CD4-positive, alpha-beta T cell (primary cell): ENCODE data around the gene PBX1. TPM values are rescaled to one million over a fixed set of nuclear protein-coding genes. Genes with fewer than 3 reads are reported as not detected.

Experiments
- ATAC-seq: fragments of 200-7000 bp; cut with Tn5 transposase; one replicate; pipeline ENCODE4 v1.10.0; 2022; ENCODE audit warnings: mild to moderate bottlenecking; ENCODE audit not compliant: poor library complexity
- CTCF ChIA-PET: fragments of 350-600 bp; sonication (Branson Sonifier 250); formaldehyde crosslinking; loops from one replicate; lab custom pipeline; 2021; ENCODE audit warnings: antibody characterized with exemption, inconsistent platforms; lab: Charles Lee
- POLR2A ChIA-PET: fragments of 350-600 bp; sonication (Branson Sonifier 250); formaldehyde crosslinking; loops from one replicate; lab custom pipeline; 2021; ENCODE audit warnings: antibody characterized with exemption, inconsistent platforms; lab: Charles Lee
- DNase-seq, 14 experiments: peaks; one replicate each; pipeline ENCODE4 v3.0.0-alpha.2; 2013 to 2020; ENCODE audit warnings: mixed read lengths in 2 of 14
- H3K27ac ChIP-seq, 2 donors: one replicate each; pipeline versions ENCODE4 v1.5.1 to v1.7.0; 2013; ENCODE audit warnings: low read length in 2 of 2, low read depth in 1 of 2, mild to moderate bottlenecking in 1 of 2
- H3K27me3 ChIP-seq, 2 experiments: 1 replicate in 1 of 2; 2 replicates in 1 of 2; pipeline versions ENCODE4 v1.6.1 to v1.7.0; 2013; ENCODE audit warnings: low read length in 2 of 2, control low read depth in 1 of 2, mild to moderate bottlenecking in 1 of 2, moderate library complexity in 1 of 2; ENCODE audit not compliant: insufficient read depth in 2 of 2, control insufficient read depth in 1 of 2
- H3K36me3 ChIP-seq: one replicate; pipeline ENCODE4 v1.6.1; 2013; ENCODE audit warnings: low read length, control low read depth; ENCODE audit not compliant: insufficient read depth
- H3K4me1 ChIP-seq: one replicate; pipeline ENCODE4 v1.6.1; 2013; ENCODE audit warnings: low read length, control low read depth; ENCODE audit not compliant: insufficient read depth
- H3K4me3 ChIP-seq: one replicate; pipeline ENCODE4 v1.5.1; 2013; ENCODE audit warnings: mild to moderate bottlenecking, low read length, moderate library complexity
- H3K9me3 ChIP-seq, 2 experiments: 1 replicate in 1 of 2; 2 replicates in 1 of 2; pipeline versions ENCODE4 v1.6.1 to v1.7.0; 2013; ENCODE audit warnings: low read length in 2 of 2, mild to moderate bottlenecking in 2 of 2, control low read depth in 1 of 2, moderate library complexity in 1 of 2; ENCODE audit not compliant: control insufficient read depth in 1 of 2, insufficient read depth in 1 of 2
- H3K27ac Mint-ChIP-seq: one replicate; pipeline ENCODE4 v1.8.0; 2020; ENCODE audit warnings: mixed read lengths
- H3K27me3 Mint-ChIP-seq: one replicate; pipeline ENCODE4 v1.8.0; 2021; ENCODE audit warnings: mixed read lengths
- H3K36me3 Mint-ChIP-seq: one replicate; pipeline ENCODE4 v1.8.0; 2021; ENCODE audit warnings: low read depth, mixed read lengths
- H3K4me1 Mint-ChIP-seq: one replicate; pipeline ENCODE4 v1.8.0; 2021; ENCODE audit warnings: low read depth, mixed read lengths
- H3K4me3 Mint-ChIP-seq: one replicate; pipeline ENCODE4 v1.8.0; 2020; ENCODE audit warnings: mild to moderate bottlenecking, mixed read lengths
- H3K9me3 Mint-ChIP-seq: one replicate; pipeline ENCODE4 v1.8.0; 2020; ENCODE audit warnings: mixed read lengths
- CTCF ChIP-seq: fragments of 200-600 bp; IDR thresholded peaks from one replicate; pipeline ENCODE4 v1.8.0; 2022; ENCODE audit warnings: antibody characterized with exemption, mild to moderate bottlenecking
- intact Hi-C, 2 experiments: fragments of 100-400 bp; cut with DNase I in 1 of 2; cut with micrococcal nuclease in 1 of 2; formaldehyde crosslinking; loops; one replicate each; pipeline versions ENCODE4 v1.15.1 to v1.9.0; 2023 to 2025; cut with DNase I, micrococcal nuclease
- total RNA-seq, 174 experiments: library from RNA in 2 of 174; stranded (reverse) in 2 of 174; gene quantifications; one replicate each; pipeline ENCODE4 v1.2.3 and lab custom pipeline; 2021 to 2026

The PBX1 gene
- total RNA-seq, 2 experiments from 2014 or later = 0.64 to 0.96 TPM

- H3K9me3 Mint-ChIP-seq = peaks cover 2% of the 10 kb centered on the region
- POLR2A ChIA-PET = no interaction called here
- no peak for TF ChIP-seq CTCF
- no peak for ATAC-seq
- Histone ChIP-seq H3K4me1 (no peaks in the 10 kb centered on the region), H3K36me3 (no peaks in the 10 kb centered on the region), H3K9me3 (no peaks in the 10 kb centered on the region), H3K27ac (no peak overlapping the region), H3K27me3 (no peaks in the 10 kb centered on the region), H3K4me3 (no peak overlapping the region)
- no peaks in the 10 kb centered on the region for H3K36me3 Mint-ChIP-seq
- no peaks in the 10 kb centered on the region for H3K4me1 Mint-ChIP-seq
- H3K27ac Mint-ChIP-seq = no peak overlapping the region
- H3K4me3 Mint-ChIP-seq = no peak overlapping the region
- CTCF ChIA-PET = no interaction called here
- no peak for DNase-seq
- no peaks in the 10 kb centered on the region for H3K27me3 Mint-ChIP-seq
- intact Hi-C loops = no loop called here
Observed at GRCh38 chr1:164865385-164865784, 306.4 kb downstream of the PBX1 start.

- CTCF ChIA-PET = no interaction called here
- TF ChIP-seq CTCF = no peak
Observed at GRCh38 chr1:164867590-164867989, 308.6 kb downstream of the PBX1 start.

GRCh38 chr1:164868990-164869389 lies 310.0 kb downstream of the PBX1 start:
- H3K4me1 Mint-ChIP-seq = no peaks in the 10 kb centered on the region
- H3K27ac ChIP-seq = no peak overlapping the region
- ChIA-PET CTCF (no interaction called here), POLR2A (no interaction called here)
- H3K4me3 ChIP-seq = no peak overlapping the region
- H3K4me1 ChIP-seq = no peaks in the 10 kb centered on the region
- H3K9me3 Mint-ChIP-seq = no peaks in the 10 kb centered on the region
- H3K4me3 Mint-ChIP-seq = no peak overlapping the region
- DNase-seq (no peak), ATAC-seq (no peak)
- no peaks in the 10 kb centered on the region for H3K27me3 Mint-ChIP-seq
- H3K36me3 Mint-ChIP-seq = no peaks in the 10 kb centered on the region
- no peak for TF ChIP-seq CTCF
- intact Hi-C loops = no loop called here
- H3K27me3 ChIP-seq = no peaks in the 10 kb centered on the region
- H3K9me3 ChIP-seq = peaks cover 0 to 3% of the 10 kb centered on the region in 2 experiments
- no peaks in the 10 kb centered on the region for H3K36me3 ChIP-seq
- no peak overlapping the region for H3K27ac Mint-ChIP-seq

More at GRCh38 chr1:164867590-164867989, 308.6 kb downstream of the PBX1 start:
- intact Hi-C loops = no loop called here
- ATAC-seq = no peak
- Histone ChIP-seq H3K36me3 (no peaks in the 10 kb centered on the region), H3K27ac (no peak overlapping the region), H3K4me3 (no peak overlapping the region), H3K27me3 (no peaks in the 10 kb centered on the region), H3K4me1 (no peaks in the 10 kb centered on the region), H3K9me3 (peaks cover 0 to 3% of the 10 kb centered on the region in 2 experiments)
- no peak for DNase-seq
- POLR2A ChIA-PET = no interaction called here
- peaks cover 2% of the 10 kb centered on the region for H3K9me3 Mint-ChIP-seq
- H3K4me1 Mint-ChIP-seq = no peaks in the 10 kb centered on the region
- no peak overlapping the region for H3K4me3 Mint-ChIP-seq
- H3K27ac Mint-ChIP-seq = no peak overlapping the region
- H3K27me3 Mint-ChIP-seq = no peaks in the 10 kb centered on the region
- no peaks in the 10 kb centered on the region for H3K36me3 Mint-ChIP-seq
